ENCODE measurements around the gene MB21D2.
"Not testable (repeated sequence)": the region's sequence is repeated elsewhere in the genome, so short reads cannot be mapped to it uniquely, and the experiment has no call there.

MB21D2 gene

DNA sequence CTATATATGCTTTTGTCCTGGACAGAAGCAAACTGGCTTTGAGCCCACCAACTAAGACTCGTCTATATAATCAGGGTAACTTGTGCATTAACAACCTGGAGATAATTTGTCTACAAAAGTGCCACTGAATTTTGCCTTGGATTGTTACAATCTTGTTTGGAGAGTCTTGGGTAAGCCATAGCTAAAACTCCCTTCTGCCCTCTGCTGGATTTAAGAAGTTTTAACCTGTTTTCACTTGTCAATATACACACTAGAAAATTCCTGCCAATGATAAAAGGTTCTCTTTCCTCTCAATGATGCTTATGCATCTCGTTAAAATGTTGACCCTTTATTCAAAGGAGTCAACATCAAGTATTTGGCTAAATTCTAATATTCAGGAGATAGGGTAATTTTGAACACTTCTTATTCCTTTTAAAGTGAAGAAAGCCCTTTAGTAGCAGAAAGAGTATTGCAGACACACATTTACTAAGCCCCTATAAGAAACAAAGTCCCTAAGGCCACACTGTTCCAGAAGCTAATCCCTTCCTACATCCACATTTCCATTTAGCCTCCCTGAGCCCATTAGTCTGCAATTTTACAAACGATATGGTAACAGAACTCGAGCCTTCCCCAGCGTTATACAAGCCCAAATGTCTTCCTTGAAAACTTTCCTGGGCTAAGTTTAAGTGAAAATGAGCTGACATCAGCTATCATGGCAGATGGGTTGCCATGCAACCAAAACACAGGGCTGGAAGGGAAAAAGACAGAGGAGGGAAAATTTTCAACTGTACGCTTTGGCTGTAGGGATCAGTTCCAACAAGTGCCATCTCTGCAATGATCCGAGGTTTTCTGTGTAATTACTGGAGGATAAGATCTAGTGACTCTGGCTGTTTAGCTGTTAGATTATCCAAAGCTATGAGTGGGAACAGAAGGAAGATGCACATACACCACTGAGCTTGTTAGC lies 114.4 kb downstream of the MB21D2 start:
- DNase-seq (ENCODE audit: low read depth in 2 of 2) = no peak

DNA sequence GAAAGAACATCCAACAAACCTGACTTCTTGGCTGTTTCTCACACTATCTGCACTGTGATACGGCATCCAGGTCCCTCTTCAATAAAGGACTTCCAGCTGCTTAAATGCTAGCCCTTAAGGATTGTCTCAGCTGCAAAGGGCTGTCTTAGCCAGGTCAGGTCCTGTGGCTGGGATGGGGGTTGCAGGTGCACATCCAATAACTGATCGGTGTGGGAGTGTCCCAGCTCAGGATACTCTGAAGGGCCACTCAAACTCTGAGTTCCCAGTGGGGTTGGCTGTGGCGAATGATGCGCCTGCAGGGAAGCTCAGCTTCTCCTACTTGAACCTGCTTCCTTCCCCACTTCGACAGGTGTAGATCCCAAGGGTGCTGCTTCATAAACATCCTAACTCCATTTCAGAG lies 115.7 kb downstream of the MB21D2 start:
- no peak for DNase-seq (ENCODE audit: low read depth in 2 of 2)

DNA sequence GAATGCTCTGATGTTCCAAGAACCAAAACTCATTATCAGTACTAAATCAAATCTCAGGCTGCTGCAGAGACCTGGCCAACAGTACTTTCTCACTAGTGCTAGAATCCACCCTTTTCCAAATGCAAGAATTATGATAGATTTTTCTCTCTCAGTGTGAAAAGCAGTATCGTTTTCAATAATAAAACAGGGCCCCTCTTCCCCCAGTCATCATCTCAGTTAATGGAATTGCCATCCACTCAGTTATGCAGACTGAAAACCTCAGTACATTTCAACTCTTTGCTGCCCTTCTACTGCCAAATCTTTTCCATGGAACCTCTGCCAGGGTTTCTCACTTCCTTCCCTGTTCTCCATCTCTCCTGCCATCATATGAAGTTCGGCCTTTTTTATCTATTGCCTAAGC lies 117.9 kb downstream of the MB21D2 start:
- no peak for DNase-seq (ENCODE audit: low read depth in 2 of 2)

DNA sequence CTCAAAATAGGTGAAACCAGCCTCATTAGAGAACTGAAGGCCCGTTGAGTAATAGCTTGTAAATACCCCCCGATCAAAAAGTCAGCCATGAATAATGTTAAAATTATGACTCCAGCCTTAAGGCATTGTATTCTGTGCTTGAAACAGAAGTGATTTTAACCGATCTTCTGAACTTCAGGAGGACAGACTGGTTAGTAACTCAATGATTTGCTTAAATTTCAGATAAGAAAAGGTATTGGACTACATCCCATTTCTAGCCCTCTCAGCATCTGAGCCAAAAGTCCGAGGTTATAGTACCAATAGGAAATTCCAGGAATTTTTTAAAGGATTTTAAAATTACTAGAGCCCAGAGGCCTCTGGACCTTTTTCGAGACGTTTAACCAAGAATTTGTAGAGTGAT lies 122.6 kb downstream of the MB21D2 start:
- no peak for DNase-seq (ENCODE audit: low read depth in 2 of 2)

DNA sequence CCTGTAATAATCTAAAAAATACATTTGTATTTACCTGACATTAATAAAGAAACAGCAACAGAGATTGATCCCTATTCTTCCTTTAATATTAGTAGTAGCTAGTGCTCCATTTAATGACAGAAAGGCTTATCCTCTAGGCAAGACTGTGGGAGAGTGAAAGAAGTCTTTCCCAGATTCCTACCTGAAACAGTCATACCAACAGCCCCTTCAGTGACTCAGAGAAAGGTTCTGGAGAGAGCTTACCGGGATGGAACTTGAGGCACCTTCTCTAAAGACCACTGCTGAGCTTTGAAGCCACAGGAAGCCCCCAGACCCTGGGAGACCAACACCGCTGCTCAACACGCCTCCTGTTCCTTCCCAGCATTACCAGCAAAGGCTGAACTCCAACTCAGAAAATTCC lies 123.4 kb downstream of the MB21D2 start:
- no peak for DNase-seq (ENCODE audit: low read depth in 2 of 2)

DNA sequence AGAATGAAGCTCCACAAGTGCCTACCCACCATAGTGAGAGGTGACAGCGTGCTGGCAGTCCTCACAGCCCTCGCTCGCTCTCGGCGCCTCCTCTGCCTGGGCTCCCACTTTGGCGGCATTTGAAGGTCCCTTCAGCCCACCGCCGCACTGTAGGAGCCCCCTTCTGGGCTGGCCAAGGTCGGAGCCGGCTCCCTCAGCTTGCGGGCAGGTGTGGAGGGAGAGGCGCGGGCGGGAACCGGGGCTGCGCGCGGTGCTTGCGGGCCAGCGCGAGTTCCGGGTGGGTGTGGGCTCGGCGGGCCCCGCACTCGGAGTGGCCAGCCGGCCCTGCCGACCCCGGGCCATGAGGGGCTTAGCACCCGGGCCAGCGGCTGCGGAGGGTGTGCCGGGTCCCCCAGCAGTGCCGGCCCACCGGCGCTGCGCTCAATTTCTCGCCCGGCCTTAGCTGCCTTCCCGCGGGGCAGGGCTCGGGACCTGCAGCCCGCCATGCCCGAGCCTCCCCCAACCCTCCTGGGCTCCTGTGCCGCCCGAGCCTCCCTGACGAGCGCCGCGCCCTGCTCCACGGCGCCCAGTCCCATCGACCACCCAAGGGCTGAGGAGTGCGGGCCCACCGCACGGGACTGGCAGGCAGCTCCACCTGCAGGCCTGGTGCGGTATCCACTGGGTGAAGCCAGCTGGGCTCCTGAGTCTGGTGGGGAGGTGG lies 128.7 kb downstream of the MB21D2 start:
- not testable (repeated sequence) for DNase-seq (ENCODE audit: low read depth in 2 of 2)

DNA sequence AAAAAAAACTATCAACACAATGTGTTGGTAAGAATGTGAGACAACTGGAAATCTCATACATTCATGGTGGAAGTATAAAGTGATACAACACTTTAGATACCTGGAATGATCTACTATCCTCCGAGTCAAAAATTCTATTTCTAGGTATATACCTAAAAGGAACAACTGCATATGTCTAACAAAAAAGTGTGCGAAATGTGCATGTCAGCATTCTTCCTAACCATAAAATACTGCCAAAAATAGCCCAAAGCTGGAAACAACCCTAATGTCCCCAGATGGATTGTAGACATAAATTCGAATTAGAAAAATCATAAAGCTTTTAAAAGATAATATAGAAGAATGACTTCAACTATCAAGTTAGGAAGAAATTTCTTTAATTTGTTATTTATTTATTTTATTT lies 139.1 kb downstream of the MB21D2 start:
- DNase-seq (ENCODE audit: low read depth in 2 of 2) = no peak

DNA sequence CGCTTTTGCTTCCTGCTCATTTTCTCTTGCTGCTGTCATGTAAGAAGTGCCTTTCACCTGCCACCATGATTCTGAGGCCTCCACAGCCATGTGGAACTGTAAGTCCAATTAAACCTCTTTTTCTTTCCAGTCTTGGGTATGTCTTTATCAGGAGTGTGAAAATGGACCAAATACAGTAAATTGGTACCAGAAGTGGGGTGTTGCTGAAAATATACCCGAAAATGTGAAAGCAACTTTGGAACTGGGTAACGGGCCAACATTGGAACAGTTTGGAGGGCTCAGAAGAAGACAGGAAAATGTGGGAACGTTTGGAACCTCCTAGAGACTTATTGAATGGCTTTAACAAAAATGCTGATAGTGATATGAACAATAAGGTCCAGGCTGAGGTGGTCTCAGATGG lies 143.3 kb downstream of the MB21D2 start:
- not testable (repeated sequence) for DNase-seq (ENCODE audit: low read depth in 2 of 2)

DNA sequence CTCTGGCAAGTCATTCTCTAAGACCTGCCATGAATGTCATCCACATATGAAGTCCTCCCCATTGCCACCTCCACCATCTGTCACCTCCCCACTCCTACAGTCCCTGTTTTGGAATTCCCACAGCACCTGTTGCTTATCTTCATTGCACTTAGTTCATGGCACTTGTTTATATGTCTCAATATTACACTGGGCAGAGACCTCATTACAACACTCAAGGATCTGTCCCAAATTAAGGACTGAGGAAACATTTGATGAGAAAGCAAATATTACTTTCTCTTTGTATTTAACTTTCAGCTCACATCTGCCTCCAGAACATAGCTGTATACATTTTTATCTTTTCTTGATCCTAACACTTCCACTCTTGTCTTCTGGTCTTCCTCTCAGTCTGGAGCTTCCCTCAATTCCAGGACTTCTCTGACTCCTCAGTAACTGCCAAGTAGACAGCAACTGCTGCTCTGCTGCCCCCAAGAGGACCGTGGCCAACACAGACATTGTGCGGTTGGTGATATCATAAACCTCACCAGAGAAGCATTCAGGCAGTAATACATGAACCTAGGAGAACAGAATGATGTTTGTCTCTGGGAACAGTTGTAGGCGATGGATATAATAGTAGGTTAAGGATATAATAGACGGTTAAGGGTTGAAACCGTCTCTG lies 145.3 kb downstream of the MB21D2 start:
- no peak for DNase-seq (ENCODE audit: low read depth in 2 of 2)

DNA sequence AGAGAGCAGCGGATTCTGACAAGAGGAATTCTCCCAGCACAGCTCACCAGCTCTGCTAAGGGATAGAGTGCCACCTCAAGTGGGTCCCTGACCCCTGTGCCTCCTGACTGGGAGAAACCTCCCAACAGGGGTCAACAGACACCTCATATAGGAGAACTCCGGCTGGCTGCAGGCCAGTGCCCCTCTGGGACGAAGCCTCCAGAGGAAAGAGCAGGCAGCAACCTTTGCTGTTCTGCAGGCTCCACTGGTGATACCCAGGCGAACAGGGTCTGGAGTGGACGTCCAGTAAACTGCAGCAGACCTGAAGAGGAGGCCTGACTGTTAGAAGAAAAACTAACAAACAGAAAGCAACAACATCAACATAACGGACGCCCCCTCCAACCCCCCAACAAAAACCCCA lies 159.0 kb downstream of the MB21D2 start:
- DNase-seq (ENCODE audit: low read depth in 2 of 2) = no peak

DNA sequence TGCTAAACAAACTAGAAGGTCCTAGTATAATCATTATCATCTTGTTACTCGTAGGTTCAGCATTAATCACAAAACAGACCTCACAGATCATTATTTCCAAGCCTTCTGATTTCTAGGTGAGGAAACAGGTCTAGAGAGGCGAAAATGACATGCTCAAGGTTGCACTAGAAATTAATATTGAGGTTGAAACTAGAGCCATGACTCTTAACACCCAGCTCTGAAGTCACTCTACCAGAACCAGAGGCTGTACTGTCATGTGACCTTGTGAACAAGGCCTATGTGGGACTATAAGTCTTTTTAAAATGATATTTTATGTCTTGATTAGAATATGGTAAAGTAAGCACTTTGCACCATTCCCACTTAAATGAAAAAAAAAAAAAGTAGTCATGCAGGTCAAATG lies 166.5 kb downstream of the MB21D2 start:
- DNase-seq (ENCODE audit: low read depth in 2 of 2) = no peak

DNA sequence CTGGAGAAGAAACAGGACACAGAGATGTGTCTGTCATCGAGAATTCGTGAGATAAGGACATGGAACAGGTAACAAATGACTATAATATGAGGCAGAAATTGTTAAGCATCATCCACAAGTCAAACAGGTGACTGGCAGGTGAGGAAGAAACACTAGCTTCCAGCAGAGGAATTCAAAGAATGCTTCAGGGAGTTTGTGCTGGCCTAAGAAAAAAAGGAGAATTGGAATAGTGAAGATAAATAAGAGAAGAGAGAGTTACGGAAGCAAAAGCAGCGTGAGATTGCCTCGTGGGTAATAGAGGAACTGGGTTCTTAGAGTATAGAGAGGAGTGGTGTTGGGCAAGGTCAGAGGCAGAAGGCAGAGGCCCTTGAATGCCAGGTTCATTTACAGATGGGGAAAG lies 167.5 kb downstream of the MB21D2 start:
- DNase-seq (ENCODE audit: low read depth in 2 of 2) = no peak

DNA sequence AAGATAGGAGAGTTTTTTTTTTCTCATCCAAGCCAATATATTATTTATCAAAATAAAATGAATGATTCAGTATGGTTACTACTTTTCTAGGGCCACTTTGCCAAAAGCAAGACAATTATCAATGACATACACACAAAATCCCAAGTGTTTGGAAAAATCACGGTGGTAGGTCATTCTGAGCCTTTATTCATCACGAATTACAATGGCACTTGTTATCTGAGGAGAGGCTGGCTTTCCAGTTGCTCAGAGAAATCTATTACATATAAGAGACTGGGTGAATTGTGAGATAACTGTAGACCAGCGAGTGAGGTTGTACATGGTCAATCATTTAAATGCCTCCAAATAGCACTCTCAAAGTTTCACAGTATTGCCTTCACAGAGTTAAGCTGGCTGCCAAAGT lies 169.9 kb downstream of the MB21D2 start:
- no peak for DNase-seq (ENCODE audit: low read depth in 2 of 2)

DNA sequence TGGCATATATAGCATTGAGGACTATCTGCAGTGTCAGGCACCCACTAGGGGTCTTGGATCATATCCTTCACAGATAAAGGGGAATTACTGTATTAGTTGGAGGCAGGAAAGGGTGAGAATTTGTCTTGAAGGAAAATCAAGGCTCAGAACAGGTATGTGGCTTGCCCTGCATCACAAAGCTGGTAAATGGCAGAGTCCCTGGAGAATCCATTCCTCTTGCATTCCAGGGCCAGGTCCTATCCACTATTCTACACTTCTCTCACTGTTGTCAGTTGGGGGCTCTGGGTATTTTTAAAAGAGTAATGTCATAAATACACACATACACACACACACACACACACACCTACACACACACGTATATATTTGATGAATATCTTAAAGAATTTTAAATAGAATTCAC lies 170.5 kb downstream of the MB21D2 start:
- DNase-seq (ENCODE audit: low read depth in 2 of 2) = no peak
